Cardiac fibroblast (primary cell): ENCODE measurements around the gene SMAGP.

Source experiments
- DNase-seq, 2 donors: peaks; one replicate each; pipeline versions ENCODE4 v3.0.0 to v3.0.0-alpha.2; 2010; ENCODE audit warnings: low read depth in 2 of 2
- H3K4me3 ChIP-seq, 2 donors: replicated peaks in 1 of 2; 1 replicate in 1 of 2; 2 replicates in 1 of 2; pipeline ENCODE4 v1.5.1; 2011; ENCODE audit warnings: low read depth in 2 of 2, low read length in 2 of 2, mild to moderate bottlenecking in 2 of 2, moderate library complexity in 1 of 2
- CTCF ChIP-seq: IDR thresholded peaks from one replicate; pipeline ENCODE4 v1.5.1; 2011; ENCODE audit warnings: low read depth, mild to moderate bottlenecking, low read length, inconsistent platforms

SMAGP gene

DNA sequence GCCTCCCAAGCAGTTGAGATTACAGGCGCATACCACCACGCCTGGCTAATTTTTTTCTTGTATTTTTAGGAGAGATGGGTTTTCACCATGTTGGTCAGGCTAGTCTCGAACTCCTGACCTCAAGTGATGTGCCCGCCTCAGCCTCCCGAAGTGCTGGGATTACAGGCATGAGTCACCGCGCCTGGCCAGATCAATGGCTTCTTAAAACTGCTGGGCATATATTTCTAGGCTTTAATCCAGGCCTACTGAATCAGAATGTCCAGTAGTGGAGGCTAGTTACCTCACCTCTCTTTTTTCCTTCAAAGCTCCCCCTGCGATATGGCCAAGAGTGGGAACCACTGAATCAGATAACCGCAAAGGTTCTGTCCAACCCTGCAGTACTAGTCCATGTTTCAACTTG is 69.4 kb downstream of the SMAGP start:
- no peak for DNase-seq
- no peak overlapping the region for H3K4me3 ChIP-seq
- no peak for TF ChIP-seq CTCF

DNA sequence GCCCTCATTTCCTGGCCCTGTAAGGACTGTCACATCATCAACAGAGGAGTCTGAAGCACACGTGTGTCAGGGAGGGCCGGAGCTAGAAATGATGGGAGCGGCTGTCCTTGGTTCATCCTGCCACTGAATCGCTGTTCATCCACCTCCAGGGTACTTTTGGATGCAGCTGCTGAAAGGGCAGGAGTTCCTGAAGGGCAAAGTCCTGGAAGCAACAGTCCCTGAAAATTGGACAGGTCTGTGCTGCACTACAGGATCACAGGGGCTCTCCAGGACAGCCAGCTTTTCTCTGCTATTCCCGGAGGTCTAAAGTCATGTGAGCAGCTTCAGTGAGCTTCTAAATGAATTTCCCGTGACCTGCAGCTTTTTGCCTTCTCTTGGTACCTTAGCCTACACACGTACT is 70.1 kb downstream of the SMAGP start:
- no peak for TF ChIP-seq CTCF

GRCh38 chr12:51199366-51199945 is 70.8 kb downstream of the SMAGP start:
- DNase-seq, result no peak
- no peak overlapping the region for H3K4me3 ChIP-seq
- TF ChIP-seq CTCF, result no peak

More for the DNA sequence above, 70.1 kb downstream of the SMAGP start:
- DNase-seq, result no peak
- H3K4me3 ChIP-seq, result no peak overlapping the region

- TF ChIP-seq CTCF, result no peak
- no peak for DNase-seq
- H3K4me3 ChIP-seq, result no peak overlapping the region
Observed at GRCh38 chr12:51198568-51199365, 71.4 kb downstream of the SMAGP start.

- no peak for TF ChIP-seq CTCF
- no peak overlapping the region for H3K4me3 ChIP-seq
- DNase-seq, result no peak
Observed at GRCh38 chr12:51197736-51198567, 72.3 kb downstream of the SMAGP start.

GRCh38 chr12:51196547-51196946 is 73.7 kb downstream of the SMAGP start:
- no peak overlapping the region for H3K4me3 ChIP-seq
- DNase-seq, result no peak
- no peak for TF ChIP-seq CTCF
